CD4-positive, alpha-beta T cell treated with Interleukin-6 at 100 ng/mL for 8 hours (primary cell): ENCODE results near the gene UBIAD1.
"Not testable (repeated sequence)": the region's sequence is repeated elsewhere in the genome, so short reads cannot be mapped to it uniquely, and the experiment has no call there.

Experiments
- DNase-seq: peaks from one replicate; pipeline ENCODE4 v3.0.0-alpha.2; 2020; ENCODE audit warnings: mixed read lengths, low spot score

UBIAD1 gene

DNA sequence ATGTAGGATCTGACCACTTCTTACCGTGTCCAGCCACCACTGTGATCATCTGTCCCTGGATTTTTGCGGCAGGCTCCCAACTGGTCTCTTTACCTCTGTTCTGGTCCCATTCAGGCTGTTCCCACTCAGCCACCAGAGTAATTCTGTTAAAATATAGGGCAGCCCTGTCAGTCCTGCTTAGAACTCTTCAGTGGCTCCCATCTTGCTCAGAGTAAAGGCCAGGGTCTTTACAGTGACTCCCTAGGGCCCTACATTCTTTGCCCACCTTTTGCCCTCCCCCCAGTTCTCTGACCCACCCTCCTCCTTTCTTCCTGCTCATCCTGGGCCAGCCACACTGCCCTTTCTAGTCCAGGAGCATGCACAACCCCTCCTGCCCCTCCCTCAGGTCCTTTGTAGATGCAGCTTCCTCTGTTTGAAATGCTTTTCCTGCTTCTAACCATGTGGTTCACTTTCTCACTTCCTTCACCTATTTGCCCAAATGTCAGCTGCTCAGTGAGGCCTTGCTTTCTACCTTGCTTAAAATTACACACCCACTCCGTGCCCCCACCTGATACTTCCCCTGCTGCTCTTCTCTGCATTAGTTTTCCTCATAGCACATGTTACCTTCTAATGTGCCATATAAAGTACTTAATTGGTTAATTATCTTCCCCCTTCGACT, 7.8 kb downstream of the UBIAD1 start:
- peak; percentile 57 for DNase-seq

GRCh38 chr1:11281518-11282331, 8.7 kb downstream of the UBIAD1 start:
- DNase-seq, result no peak

GRCh38 chr1:11283151-11283550, 10.2 kb downstream of the UBIAD1 start:
- DNase-seq, result no peak

GRCh38 chr1:11284784-11285183, 11.8 kb downstream of the UBIAD1 start:
- DNase-seq, result no peak

GRCh38 chr1:11285883-11286734, 13.1 kb downstream of the UBIAD1 start:
- no peak for DNase-seq

GRCh38 chr1:11286735-11287410, 13.9 kb downstream of the UBIAD1 start:
- DNase-seq, result no peak

GRCh38 chr1:11289064-11289463, 16.1 kb downstream of the UBIAD1 start:
- DNase-seq, result no peak

- no peak for DNase-seq
Measured at GRCh38 chr1:11291049-11291448, 18.1 kb downstream of the UBIAD1 start.

DNA sequence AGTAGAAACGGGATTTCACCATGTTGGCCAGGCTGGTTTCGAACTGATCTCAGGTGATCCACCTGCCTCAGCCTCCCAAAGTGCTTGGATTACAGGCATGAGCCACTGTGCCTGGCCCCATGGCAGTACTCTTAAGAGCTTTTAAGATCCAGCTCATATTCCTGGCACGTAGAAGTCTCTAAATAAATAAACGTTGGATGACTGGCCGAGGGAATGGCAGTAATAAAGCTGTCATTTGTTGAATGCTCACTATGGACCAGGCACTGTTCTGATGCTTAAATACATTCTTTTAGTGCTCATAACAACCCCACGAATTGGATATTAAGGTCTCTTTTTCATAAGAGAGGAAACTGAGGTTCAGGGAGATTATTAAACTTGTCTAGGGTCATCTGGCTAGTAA, 20.9 kb downstream of the UBIAD1 start:
- no peak for DNase-seq

GRCh38 chr1:11294951-11295350, 22.0 kb downstream of the UBIAD1 start:
- no peak for DNase-seq

- DNase-seq, result peak; percentile 36
Measured at GRCh38 chr1:11295905-11296304, 22.9 kb downstream of the UBIAD1 start.

DNA sequence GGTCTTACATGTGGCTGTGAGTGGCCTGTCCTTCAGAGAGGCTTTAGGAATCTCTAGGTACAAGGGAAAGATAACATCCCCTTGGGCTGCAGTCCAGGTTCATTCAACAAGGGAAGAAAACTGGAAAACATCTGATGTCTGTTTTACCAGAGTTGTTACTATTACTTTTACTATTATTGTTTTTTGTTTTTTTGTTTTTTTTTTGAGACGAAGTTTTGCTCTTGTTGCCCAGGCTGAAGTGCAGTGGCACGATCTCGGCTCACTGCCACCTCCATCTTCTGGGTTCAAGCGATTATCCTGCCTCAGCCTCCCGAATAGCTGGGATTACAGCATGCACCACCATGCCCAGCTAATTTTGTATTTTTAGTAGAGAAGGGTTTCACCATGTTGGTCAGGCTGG, 24.8 kb downstream of the UBIAD1 start:
- DNase-seq, result not testable (repeated sequence)

DNA sequence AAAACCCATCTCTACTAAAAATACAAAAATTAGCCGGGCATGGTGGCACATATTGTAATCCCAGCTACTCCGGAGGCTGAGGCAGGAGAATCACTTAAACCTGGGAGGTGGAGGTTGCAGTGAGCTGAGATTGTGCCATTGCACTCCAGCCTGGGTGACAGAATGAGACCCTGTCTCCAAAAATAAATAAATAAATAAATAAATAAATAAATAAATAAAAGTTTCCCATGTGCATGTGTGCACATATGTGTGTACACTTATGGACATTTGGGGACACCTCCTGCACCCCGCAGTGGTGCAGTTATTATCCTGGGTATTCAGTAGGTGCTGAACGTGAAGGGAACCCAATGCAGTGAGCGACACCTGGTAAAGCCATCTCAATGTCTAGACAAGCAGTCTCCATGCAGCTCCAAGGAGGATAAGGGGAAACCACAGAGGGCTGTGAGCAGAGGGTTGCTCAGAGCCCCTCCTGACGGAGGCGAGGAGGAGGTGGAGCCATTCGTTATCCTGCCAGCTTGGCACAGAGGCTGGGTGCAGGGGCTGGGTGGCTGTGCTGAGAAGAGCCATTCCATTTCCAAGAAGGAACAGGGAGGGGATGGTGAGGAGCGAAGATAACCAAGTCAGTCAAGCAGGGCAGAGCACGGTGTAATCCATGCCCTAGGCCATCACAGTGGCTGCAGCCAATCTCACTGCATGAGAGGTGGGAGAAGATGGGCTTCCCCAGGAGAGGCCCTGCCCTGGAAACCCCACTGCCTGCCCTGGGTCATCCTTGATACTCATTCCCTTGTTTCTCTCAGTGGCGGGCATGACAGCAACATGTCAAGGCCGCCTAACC, 25.6 kb downstream of the UBIAD1 start:
- DNase-seq, result no peak

- no peak for DNase-seq
Measured at GRCh38 chr1:11299225-11299574, 26.2 kb downstream of the UBIAD1 start.

DNA sequence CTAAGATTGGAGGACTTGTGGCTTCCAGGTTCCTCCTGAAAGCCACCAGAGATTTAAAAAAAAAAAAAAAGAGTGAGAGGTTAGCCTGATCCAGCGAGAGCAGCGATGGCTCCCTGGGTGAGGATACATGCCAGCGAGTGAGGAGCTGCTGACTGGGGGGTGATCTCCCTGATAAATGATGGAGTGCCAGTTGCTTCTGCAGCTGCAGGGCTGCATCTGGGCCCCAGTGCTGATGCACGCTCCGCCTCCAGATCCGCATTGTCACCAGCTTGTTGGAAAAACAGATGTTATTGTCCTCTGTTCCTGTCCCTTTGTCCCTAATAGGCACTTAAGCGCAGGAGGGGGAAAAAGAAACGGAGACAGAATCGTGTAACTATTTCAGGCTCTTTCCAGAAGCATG, 28.6 kb downstream of the UBIAD1 start:
- no peak for DNase-seq

- no peak for DNase-seq
Measured at GRCh38 chr1:11302366-11302765, 29.4 kb downstream of the UBIAD1 start.

DNA sequence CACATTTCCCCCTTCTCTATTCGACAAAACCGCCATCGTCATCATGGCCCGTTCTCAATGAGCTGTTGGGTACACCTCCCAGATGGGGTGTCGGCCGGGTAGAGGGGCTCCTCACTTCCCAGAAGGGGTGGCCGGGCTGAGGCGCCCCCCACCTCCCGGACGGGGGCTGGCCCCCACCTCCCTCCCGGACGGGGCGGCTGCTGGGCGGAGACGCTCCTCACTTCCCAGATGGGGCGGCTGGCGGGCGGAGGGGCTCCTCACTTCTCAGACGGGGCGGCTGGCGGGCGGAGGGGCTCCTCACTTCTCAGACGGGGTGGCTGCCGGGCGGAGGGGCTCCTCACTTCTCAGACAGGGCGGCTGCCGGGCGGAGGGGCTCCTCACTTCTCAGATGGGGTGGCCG, 32.5 kb downstream of the UBIAD1 start:
- not testable (repeated sequence) for DNase-seq

- no peak for DNase-seq
Measured at GRCh38 chr1:11307852-11308251, 34.9 kb downstream of the UBIAD1 start.

- DNase-seq, result no peak
Measured at GRCh38 chr1:11308699-11309224, 35.8 kb downstream of the UBIAD1 start.

DNA sequence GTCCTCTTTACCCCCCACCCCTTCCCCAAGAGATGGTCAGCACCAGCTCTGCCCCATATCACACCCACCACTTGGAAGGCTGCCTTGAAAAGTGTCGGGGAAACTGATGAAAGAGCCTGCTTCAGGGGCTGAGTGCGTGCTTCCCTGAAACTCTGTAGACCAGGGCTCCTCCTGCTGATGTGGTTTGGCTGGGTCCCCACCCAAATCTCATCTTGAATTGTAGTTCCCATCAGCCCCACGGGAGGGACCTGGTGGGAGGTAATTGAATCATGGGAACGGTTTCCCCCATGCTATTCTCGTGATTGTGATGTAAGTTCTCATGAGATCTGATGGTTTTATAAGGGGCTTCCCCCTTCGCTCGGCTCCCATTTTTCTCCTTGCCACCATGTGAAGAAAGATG, 36.4 kb downstream of the UBIAD1 start:
- DNase-seq, result no peak
